PC-3 (cell line): ENCODE measurements around the gene SETD1B. TPM values are rescaled to one million over a fixed set of nuclear protein-coding genes. Genes with fewer than 3 reads are reported as not detected.
A peak's percentile ranks its signal among the peaks of the same experiment; 100 is the strongest.

Experiments
- ATAC-seq: fragments of 200-7000 bp; cut with Tn5 transposase; 2 replicates; pipeline ENCODE4 v1.9.1; 2020; ENCODE audit warnings: mild to moderate bottlenecking, moderate library complexity
- BruUV-seq: library from RNA; stranded (reverse); fragments of 400-500 nt; replicated peaks from 2 replicates; lab custom pipeline; 2021; lab: Mats Ljungman, UMichigan
- CTCF ChIA-PET: fragments of 300-600 bp; sonication (Branson Sonifier 250); formaldehyde crosslinking; loops from one replicate; lab custom pipeline; 2022; ENCODE audit warnings: antibody characterized with exemption; lab: Charles Lee
- POLR2A ChIA-PET: fragments of 300-600 bp; sonication (Branson Sonifier 250); formaldehyde crosslinking; loops from one replicate; lab custom pipeline; 2022; ENCODE audit warnings: antibody characterized with exemption; ENCODE audit not compliant: unreplicated experiment; lab: Charles Lee
- DNase-seq: peaks from one replicate; pipeline ENCODE4 v3.0.0-alpha.2; 2015
- H2AFZ ChIP-seq: fragments of 300-600 bp; sonication (generic); 2 replicates; pipeline ENCODE4 v1.6.0; 2016; ENCODE audit warnings: antibody characterized with exemption, low read length
- H3F3A ChIP-seq: fragments of 300-600 bp; sonication (generic); one replicate; pipeline ENCODE4 v1.6.0; 2017; ENCODE audit warnings: antibody characterized with exemption, low read length, control low read depth, mild to moderate bottlenecking; ENCODE audit not compliant: unreplicated experiment
- H3K27ac ChIP-seq: fragments of 300-600 bp; sonication (generic); 2 replicates; pipeline ENCODE4 v1.5.1; 2016; ENCODE audit warnings: mild to moderate bottlenecking, low read length
- H3K27me3 ChIP-seq: fragments of 300-600 bp; sonication (generic); 2 replicates; pipeline ENCODE4 v1.6.1; 2016; ENCODE audit warnings: low read length, mixed read lengths
- H3K36me3 ChIP-seq: fragments of 300-600 bp; sonication (generic); 2 replicates; pipeline ENCODE4 v1.6.1; 2016; ENCODE audit warnings: low read depth, mixed run types, low read length, mixed read lengths
- H3K4me1 ChIP-seq: fragments of 300-600 bp; sonication (generic); 2 replicates; pipeline ENCODE4 v1.5.1; 2016; ENCODE audit warnings: low read length; ENCODE audit not compliant: insufficient read depth
- H3K4me2 ChIP-seq: fragments of 300-600 bp; sonication (generic); 2 replicates; pipeline ENCODE4 v1.6.0; 2016; ENCODE audit warnings: low read length
- H3K4me3 ChIP-seq: fragments of 300-600 bp; sonication (generic); 2 replicates; pipeline ENCODE4 v1.5.1; 2016; ENCODE audit warnings: mild to moderate bottlenecking, low read length, mixed read lengths
- H3K79me2 ChIP-seq: fragments of 300-600 bp; sonication (generic); 2 replicates; pipeline ENCODE4 v1.6.1; 2017; ENCODE audit warnings: low read length, mixed read lengths
- H3K9ac ChIP-seq: fragments of 300-600 bp; sonication (generic); 2 replicates; pipeline ENCODE4 v1.6.0; 2016; ENCODE audit warnings: mild to moderate bottlenecking, low read length
- H3K9me2 ChIP-seq: fragments of 300-600 bp; sonication (generic); replicated peaks from 2 replicates; pipeline ENCODE4 v1.6.1; 2016; ENCODE audit warnings: mixed run types, low read length, mixed read lengths
- H3K9me3 ChIP-seq: fragments of 300-600 bp; sonication (generic); 2 replicates; pipeline ENCODE4 v1.6.1; 2016; ENCODE audit warnings: low read length, mixed read lengths
- H4K20me1 ChIP-seq: fragments of 300-600 bp; sonication (generic); 2 replicates; pipeline ENCODE4 v1.6.1; 2016; ENCODE audit warnings: low read length, mixed read lengths
- CTCF ChIP-seq: fragments of 300-600 bp; sonication (generic); conservative IDR thresholded peaks from 2 replicates; pipeline ENCODE4 v1.5.1; 2017; ENCODE audit warnings: antibody characterized with exemption, low read depth, mild to moderate bottlenecking, low read length
- EZH2 ChIP-seq: fragments of 300-600 bp; sonication (generic); IDR thresholded peaks from one replicate; pipeline ENCODE4 v1.6.1; 2017; ENCODE audit warnings: antibody characterized with exemption, mild to moderate bottlenecking, low read length; ENCODE audit not compliant: unreplicated experiment
- EZH2phosphoT487 ChIP-seq: fragments of 300-600 bp; sonication (generic); IDR thresholded peaks from 2 replicates; pipeline ENCODE4 v1.6.1; 2018; ENCODE audit warnings: mild to moderate bottlenecking, antibody characterized with exemption, low read length, borderline replicate concordance
- intact Hi-C: fragments of 100-400 bp; cut with micrococcal nuclease; formaldehyde crosslinking; loops from 2 replicates; pipeline ENCODE4 v1.9.0; 2023
- total RNA-seq: library from RNA; depleted of rRNA; stranded (reverse); fragments of >200 nt; gene quantifications from 2 replicates; pipeline ENCODE4 v1.2.3, GENCODE V29; 2014

Gene SETD1B
- total RNA-seq, 1 experiment from 2014 or later = 7.5 TPM

DNA sequence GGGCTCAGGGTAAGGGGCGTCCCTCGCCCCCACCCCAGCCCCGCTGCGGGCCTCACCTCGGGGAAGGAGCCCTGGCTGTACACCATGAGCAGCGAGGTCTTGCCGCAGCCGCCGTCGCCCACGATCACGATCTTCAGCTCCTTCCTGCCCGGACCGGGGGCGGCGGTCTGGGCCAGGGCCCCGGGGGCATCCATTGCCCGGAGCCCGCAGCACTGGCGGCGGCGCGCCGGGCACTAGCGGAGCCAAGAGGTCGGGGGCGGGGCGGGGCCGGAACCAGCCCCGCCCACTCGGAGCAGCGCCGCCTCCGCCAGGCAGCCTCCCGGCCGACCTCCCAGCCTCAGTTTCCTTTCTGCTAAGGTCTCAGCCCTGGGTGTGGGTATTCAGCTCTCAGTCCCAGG lies 10.4 kb upstream of the SETD1B start, which contains the start of gene RHOF:
RHOF (minus strand) TSS at position 249 of the 398 bp plus-strand sequence; CDS start at position 194, 55 bp downstream.
- no peaks in the 10 kb centered on the region for H3F3A ChIP-seq
- CTCF ChIA-PET = interaction anchor here (0.6 to 4.0 kb wide), 7 partner anchors 9 to 100 kb away, joined by 3 to 95 read pairs (median 11); partner anchors contain the start of gene PSMD9
- DNase-seq = peak; percentile 73

GRCh38 chr12:121793838-121794533 lies 9.8 kb upstream of the SETD1B start:
- Histone ChIP-seq H3K79me2 (peaks cover 81% of the 10 kb centered on the region), H4K20me1 (no peaks in the 10 kb centered on the region), H3K4me1 (peaks cover 80% of the 10 kb centered on the region), H3K9ac (peak overlapping the region; percentile 94), H3K9me2 (no peaks in the 10 kb centered on the region), H3K27me3 (no peaks in the 10 kb centered on the region), H3F3A (no peaks in the 10 kb centered on the region), H3K9me3 (no peaks in the 10 kb centered on the region), H2AFZ (peak overlapping the region; percentile 79), H3K36me3 (peaks cover 3% of the 10 kb centered on the region; the same call in 1 of the 2 replicates), H3K4me3 (peak overlapping the region; percentile 84), H3K27ac (peak overlapping the region; percentile 96), H3K4me2 (peak overlapping the region; percentile 93)
- DNase-seq = peak; percentile 98
- POLR2A ChIA-PET = interaction anchor here (0.6 to 1.0 kb wide), 4 partner anchors 13 to 946 kb away, joined by 3 to 5 read pairs (median 4); partner anchors contain the start of gene PSMD9
- no TSS peak for BruUV-seq
- intact Hi-C loops = loop anchor here (1.0 to 10.0 kb wide), 7 partner anchors 10 to 231 kb away; partner anchors contain the start of genes BCL7A, ORAI1 and TMEM120B
- peak; percentile 19 for ATAC-seq
- TF ChIP-seq EZH2 (no peak), CTCF (peak; percentile 99)
- CTCF ChIA-PET = interaction anchor here (0.5 to 4.0 kb wide), 26 partner anchors 8 to 241 kb away, joined by 3 to 95 read pairs (median 6); partner anchors contain the start of genes PSMD9, SETD1B and TMEM120B

More for the DNA sequence above, 10.4 kb upstream of the SETD1B start, which contains the start of gene RHOF:
- peaks cover 80% of the 10 kb centered on the region for H3K4me1 ChIP-seq
- TF ChIP-seq EZH2 (no peak), CTCF (no peak), EZH2phosphoT487 (no peak)
- intact Hi-C loops = loop anchor here (5.0 to 10.0 kb wide), 3 partner anchors 81 to 231 kb away; partner anchors contain the start of genes BCL7A, ORAI1 and TMEM120B
- POLR2A ChIA-PET = interaction anchor here (0.7 kb wide), 1 partner anchor 28 kb away, joined by 13 read pairs; no protein-coding TSS in a partner anchor
- H3K36me3 ChIP-seq = peaks cover 3% of the 10 kb centered on the region; the same call in 1 of the 2 replicates
- H3K9me2 ChIP-seq = no peaks in the 10 kb centered on the region
- H2AFZ ChIP-seq = peak within 1 kb of the TSS; percentile 79
- peak within 1 kb of the TSS; percentile 94 for H3K9ac ChIP-seq
- H3K4me3 ChIP-seq = peak within 1 kb of the TSS; percentile 84
- H3K9me3 ChIP-seq = no peaks in the 10 kb centered on the region
- H3K27me3 ChIP-seq = no peaks in the 10 kb centered on the region
- H4K20me1 ChIP-seq = no peaks in the 10 kb centered on the region
- peak; percentile 3; the same call in 1 of the 2 replicates for ATAC-seq
- H3K4me2 ChIP-seq = peak within 1 kb of the TSS; percentile 93
- peak within 1 kb of the TSS; percentile 96 for H3K27ac ChIP-seq
- H3K79me2 ChIP-seq = peaks cover 81% of the 10 kb centered on the region
- no TSS peak for BruUV-seq
